ENCODE results near the gene MAP2.

MAP2 gene

DNA sequence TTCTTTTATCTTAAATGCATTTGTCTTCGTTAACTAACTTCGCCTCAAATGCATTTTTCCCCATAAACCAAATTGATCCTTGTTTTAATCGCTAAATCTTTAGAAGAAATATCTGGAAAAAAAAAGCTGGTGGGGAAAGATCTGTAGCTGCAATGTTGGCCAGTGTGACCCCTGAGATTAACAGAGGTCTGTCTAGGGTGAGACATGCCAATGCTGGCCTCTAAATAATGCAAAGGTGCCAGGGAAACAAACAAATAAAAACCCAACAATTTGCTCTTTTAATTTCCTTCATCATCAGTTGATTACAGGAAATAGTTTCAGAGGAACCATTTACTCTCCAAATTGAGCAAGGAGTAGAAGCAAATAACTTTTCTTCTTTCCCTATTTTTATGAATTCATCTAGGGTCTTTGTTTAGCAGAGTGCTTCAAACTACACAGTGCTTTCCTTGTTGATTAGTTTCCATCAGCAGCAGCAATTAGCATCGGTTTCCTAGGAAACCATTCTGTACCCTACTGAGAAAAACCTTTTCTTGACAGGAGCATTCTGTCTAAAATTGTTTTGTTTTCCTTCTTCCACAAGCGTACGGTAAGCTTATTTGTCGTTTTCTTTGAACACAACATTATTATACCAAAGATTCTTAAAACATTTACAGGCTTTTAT is 247.3 kb downstream of the MAP2 start:
- no peak for DNase-seq

DNA sequence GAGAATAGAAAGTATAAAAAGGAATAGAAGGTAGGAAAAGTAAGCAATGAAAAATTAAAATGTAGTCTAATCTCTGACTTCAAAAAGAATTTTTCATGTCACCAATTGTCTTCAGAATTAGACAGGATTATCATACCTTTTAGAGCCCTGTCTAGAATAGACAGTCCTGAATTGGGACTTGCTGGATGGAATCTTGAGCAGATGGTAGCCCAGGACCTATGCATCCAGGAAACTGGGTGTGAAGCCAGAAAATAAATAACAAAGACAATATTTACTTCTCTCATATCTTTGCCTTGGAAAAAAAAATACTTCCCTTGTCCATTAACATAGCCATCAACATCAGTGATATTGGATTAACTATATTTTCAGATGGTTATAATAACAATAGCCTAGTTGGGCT is 250.0 kb downstream of the MAP2 start:
- no peak for DNase-seq

DNA sequence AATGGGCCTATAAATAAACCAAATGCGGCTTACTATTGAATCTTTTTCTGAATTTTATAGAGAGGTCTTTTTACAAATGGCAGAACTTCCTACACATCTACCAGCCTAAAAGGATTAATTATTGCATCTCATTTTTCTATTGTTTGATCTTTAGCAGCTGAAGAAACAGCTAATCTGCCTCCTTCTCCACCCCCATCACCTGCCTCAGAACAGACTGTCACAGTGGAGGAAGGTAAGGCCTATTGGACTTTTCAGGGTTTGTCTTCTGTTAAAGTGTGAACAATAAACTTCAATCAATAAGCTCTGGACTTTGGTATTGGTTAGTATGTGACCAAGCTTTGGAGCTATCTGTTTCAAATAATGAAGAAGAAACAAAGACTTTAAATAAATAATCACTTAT is 256.7 kb downstream of the MAP2 start:
- no peak for DNase-seq

DNA sequence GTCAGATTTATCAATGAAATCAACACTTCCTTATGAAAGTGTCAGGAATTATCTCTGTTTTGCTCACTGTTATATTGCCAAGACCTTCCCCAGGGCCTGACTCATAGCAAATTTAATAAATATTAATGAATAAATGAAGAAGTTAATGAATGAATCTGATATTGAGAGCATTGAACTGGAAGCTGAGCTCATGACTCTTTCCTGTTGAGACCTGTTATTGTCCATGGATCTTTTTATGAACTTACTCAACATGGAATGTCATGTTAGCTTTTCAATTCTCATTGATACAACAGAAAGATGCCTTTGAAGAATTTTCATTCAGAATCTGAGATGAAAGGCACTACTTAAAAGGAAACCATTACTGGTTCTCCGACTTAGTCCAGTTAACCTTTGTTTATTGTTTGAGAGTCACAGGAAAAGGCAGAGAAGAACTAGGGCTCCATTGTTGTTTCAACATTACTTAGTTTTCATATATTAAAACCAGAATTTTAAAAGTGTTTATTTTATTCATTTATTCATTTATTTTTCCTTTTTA is 257.4 kb downstream of the MAP2 start:
- DNase-seq, result no peak

DNA sequence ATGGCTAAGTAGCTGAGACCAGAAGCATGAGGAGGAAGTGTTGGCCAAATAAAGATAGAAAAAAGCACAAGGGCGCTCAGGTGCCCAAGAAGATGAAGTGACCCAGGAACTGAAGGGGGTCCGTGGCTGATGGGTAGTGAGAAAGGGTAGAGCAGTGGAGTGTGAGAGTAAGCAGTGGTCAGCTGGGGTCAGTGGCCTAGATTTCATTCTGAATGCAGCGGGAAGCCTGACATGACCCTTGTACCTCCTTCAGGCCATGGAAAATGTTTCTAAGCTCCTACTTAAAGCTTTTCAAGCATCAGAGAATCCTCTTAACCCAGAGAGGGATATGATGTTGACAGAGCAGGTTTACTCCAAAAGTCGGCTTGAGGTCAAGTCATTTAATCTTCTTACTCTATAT is 258.8 kb downstream of the MAP2 start:
- DNase-seq, result no peak

DNA sequence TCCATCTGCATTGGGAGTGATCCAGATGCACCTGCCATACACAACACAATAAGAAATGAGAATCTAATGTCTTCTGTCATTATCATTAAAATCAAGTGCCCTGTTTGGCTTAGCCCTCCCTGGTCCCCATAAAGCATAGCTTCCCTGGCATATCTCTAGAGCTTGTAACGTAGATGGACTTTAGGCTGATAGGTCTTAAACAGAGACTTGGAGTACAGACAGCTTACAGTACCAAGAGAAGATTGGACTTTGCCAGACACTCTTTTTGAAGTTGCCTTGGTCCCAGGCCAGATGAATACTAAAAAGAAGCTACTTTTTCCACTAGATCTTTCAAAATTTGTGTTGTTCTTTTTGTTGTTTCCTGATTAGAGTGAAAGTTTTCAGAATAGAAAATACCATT is 261.5 kb downstream of the MAP2 start:
- DNase-seq, result no peak

DNA sequence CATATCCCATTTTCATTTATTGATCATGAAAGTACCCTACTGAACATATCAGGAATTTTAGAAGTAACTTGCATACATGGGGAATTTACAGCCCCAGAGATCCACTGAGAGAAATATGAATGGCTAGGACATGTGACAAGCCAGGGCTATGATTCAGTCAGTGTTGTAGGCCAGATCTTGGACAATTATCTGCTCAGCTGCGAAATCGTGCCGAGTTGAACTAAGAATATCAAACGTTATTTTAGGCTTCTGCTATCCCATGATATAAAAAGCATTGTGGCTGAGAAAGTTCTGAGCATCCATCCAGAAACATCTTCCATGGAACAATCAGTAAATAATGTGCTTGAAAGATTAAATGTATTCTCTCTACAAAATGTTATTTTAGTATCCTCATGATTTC is 262.1 kb downstream of the MAP2 start:
- DNase-seq, result no peak

DNA sequence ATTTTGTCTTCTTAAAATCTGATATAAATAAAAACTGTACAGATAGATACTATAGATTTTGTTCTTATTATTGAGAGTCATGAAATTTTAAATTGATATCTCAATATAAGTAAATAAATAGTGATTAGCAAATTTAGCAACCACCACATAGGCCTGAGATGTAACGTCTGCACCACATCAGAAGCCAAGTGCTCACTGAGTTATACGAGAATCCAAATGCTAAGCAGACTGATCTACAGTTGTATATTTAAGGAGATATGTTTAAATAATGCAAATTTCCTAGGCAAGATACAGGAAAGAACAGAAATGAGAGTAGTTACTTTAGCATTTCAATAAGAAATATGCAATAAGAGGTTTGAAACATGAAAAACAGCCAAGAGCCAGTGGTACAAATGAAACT is 262.6 kb downstream of the MAP2 start:
- DNase-seq, result no peak

DNA sequence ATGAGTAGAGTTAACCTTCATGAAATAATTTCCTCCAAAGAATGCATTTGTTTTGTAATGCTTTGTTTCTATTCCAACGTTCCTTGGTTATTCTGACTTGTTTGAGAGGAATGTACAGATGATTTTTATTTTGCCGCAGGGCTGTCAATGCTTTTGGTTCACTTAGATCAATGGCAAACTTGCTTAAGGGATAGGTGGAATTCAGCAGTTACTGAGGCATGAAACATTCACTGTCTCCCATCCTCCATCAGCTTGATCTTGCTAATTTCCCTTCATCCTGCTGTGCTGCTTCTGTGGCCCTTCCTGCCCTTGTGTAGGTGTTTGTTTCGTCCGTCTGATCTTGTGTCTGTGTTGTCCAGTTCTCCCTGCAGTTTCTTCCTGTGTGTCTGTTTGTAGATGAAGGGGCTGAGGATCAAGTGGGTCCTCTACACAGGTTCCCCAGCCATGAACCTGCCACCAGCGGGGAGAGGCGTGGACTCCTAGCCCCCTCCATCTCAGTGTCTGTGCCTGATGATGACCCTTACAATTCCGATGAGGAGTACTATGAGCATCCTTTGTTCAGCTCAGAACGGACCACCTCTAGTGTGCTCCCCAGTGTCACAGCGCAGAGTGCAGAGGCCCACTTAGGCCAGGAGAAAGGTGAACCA is 263.6 kb downstream of the MAP2 start:
- no peak for DNase-seq

DNA sequence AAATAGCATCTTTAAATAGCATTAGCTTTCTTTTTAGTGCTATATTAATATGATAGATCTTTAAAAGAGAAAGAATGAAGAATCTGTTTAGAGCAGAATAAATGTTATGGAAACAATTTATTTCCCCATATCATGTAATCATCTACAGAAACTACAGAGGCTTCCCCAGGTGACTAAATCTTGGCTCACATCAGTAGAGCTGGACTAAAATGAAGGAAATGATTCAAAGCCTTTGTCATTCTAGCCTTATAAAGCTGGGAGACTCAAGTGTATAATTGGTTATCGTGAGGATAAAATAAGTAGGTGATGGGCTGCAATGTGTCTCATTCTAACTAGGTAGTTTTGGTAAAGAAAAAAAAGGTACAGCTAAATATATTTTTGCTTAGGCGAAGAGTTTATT is 264.5 kb downstream of the MAP2 start:
- DNase-seq, result no peak

DNA sequence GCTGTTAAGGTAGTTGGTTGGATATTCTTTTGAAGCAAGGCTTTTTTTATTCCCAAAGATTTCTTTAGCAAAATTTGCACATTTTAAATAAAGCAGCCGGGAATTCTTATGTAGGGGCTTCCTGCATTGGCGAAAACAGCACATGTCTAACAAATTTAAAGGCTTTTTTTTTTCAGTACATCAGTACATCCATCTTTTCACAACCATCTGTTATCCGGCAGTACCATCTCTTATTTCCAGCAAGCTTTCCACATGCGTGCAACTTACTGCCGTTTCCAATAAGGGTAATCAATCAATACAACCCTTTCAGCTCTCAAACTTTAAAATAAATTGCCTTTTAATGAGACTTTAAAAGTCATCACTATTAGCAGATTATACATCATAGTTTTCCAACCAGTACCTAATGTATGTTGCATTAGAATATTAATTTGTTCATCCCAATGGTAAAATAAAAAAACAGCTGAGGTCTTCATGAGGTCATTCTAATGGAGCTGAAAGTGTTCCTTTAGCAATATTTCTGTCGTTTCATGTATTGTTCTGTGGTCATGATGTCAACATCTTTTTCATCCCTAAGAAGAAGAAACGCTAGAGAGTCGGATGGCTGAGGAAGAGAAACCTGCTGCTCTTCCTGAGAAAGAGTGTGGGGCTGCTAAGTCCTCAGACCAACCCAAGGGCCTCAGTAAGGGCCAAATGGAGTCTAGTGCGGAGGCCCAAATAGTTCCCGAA is 266.3 kb downstream of the MAP2 start:
- no peak for DNase-seq

DNA sequence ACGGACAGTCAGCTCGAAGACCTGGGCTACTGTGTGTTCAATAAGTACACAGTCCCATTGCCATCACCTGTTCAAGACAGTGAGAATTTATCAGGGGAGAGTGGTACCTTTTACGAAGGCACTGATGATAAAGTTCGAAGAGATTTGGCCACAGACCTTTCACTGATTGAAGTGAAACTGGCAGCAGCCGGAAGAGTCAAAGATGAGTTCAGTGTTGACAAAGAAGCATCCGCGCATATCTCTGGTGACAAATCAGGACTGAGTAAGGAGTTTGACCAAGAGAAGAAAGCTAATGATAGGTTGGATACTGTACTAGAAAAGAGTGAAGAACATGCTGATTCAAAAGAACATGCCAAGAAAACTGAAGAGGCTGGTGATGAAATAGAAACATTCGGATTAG is 270.9 kb downstream of the MAP2 start:
- no peak for DNase-seq

DNA sequence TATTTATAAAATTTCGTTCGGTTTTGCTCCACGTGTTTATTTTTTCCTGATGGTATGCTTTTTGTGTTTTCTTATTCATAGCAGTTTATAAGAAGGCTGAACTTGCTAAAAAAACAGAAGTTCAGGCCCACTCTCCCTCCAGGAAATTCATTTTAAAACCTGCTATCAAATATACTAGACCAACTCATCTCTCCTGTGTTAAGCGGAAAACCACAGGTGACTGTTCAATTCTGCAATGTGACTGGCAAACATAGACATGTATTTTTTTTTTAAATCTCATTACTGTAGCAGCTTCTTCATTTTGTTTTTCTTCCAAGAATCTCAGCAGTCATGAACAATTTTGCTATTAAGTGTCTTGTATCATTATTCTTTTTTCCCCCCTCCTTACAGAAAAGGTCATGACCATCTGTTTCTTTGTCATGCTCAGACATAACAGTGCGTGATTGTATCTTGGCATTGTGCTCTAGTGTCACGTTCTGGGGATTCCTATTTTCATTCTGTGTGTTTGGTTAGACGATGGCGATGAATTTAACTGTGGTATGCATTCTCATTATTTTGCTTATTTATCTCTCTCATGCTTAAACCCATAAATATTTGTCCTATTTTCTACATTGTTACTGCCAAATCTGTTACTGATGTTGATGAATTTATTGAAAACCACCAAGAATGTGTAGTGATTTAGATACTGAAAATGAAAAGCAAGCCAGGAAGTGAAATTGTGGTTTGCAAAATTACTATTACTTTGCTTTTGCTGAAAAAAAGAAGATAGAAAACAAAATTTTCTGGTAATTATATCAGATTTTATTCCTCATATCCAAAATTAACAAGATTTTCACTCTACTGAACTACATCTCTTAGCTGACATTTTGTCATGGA is 273.2 kb downstream of the MAP2 start:
- DNase-seq, result no peak

DNA sequence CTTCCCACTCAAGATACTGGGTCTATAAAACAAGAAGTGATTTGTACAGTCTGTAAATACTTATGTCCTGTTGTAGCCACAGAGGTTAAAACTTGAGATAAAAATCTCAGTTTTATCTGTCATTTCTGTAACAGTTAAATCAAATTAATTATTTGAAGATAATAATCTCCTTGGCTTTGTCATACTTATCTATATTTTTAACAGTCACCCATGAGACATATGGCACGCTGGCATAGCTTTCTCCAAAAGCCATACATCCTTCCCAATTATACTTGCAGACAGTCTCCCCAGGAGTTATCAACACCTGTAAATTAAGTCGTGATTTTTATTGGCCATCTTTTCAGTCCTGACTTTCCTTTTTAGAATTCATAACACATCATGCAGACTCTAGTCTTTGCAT is 278.9 kb downstream of the MAP2 start:
- no peak for DNase-seq

DNA sequence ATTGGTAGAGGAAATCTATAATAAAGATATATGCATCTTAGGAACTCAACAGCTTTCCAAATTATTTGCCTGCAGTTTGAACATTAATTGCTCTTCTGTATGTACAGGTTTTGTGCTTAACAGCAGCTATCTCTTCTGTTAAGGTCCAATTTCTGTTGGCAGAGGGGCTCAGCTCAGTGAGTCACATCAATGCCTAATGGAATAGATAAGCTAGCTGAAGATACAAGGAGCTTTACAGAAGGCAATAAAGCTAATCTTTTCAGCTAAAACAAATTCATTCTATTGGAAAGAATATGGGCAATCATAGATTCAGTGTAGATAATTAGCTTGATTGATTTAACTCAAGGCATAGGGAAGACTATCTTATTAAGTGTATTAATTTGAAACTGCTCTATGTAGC is 289.4 kb downstream of the MAP2 start:
- no peak for DNase-seq

DNA sequence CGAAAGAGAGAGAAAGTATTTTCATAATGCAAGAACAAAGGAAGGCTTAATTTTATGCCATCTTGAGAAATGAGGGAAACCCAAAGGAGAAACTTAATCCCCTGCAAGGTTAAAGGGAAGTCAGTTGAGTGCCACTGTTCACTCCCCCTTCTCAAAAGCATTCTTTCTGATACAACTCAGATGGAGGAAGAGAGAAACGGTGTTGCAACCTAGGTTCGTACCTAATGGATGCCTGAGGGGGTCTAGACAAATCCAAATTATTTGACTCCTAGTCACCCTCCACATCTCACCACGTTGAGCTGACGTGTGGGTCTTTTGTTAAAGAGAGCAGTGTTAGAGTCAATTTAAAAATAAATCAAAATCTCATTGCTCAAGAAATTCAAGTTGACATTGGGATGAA is 295.2 kb downstream of the MAP2 start:
- DNase-seq, result no peak

DNA sequence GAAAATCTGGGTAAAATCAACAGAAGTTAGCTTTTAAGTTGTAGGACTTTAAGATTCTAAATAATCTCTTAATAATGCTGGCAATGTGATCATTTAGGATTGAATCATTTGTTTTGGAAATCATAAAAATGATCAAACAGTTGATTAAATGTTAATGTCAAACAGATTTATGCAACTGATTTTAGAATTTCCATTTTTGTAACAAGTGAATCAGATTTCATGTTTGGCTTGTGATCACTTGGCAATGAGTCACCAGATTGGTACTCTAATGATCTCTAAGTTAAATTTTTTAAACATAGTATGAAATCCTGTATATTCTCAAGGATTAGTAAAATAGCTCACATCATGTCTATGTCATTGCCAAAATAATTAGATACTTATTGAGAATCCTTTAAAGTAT is 297.6 kb downstream of the MAP2 start:
- no peak for DNase-seq

DNA sequence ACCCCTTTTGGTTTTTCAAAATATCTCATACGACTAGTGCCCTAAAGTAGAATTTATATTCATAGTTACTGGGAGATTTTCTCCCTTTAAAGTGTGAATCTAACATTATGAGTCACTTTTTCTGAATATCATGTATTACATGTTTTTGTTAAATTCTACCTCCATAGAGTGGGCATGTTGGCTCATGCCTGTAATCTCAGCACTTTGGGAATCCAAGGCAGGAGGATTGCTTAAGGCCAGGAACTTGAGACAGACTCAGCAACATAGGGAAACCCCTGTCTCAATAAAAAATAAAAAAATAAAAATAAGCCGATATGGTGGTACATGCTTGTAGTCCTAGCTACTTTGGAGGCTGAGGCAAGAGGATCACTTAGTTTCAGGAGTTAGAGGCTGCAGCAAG is 302.5 kb downstream of the MAP2 start:
- DNase-seq, result no peak

DNA sequence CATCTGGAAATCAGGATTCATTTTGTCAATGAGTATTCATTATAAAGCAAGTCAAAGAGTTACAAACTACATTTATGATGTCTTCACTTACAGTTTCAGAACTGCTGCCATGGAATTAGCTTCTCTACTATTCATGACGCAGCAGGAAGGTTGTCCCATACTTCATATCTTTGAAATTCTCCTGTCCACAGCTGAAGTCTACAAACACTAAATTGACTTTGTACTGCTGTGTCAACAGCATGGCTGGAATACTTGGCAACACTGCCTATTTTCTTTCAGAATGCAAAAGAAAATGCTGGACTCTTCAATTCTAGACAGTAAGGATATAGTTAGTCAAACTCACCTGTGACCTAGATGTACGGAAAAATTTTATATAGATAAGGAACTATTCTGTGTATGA is 303.2 kb downstream of the MAP2 start:
- DNase-seq, result no peak

DNA sequence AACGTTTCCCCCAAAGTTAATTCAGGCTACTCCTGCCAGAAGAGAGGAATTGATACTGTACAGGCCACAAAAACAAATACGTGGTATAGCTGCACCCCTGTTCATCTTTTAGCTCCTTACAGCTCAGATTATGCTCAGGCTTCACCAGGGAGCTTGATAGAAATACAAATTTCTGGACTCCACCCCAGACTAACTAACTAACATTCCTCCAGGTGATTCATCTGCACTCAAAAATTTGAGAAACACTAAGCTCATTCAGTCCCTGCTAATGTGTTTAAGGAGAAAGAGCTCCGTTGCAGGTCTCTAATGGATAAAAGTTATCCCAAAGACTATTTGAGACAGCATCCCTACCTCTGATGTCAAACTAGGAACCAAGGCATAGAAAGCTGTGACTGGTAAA is 311.0 kb downstream of the MAP2 start:
- no peak for DNase-seq

DNA sequence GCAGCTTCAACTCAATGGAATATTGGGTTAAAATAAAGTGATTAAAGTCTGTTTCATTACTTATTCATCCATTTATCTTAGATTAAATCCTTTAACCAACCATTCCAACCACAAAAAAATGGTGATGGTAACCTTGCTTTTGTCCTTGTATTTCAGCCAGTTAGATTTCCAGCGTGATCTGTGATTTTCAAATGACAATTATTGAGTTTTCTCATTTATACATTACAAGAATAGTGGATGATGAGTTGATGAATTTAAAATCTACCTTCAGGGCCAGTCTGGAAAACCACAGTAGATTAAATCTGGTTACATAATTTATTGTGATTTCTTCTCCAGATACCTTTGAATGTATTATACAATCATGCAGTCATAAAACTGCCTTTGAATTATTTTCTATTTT is 318.1 kb downstream of the MAP2 start:
- no peak for DNase-seq

DNA sequence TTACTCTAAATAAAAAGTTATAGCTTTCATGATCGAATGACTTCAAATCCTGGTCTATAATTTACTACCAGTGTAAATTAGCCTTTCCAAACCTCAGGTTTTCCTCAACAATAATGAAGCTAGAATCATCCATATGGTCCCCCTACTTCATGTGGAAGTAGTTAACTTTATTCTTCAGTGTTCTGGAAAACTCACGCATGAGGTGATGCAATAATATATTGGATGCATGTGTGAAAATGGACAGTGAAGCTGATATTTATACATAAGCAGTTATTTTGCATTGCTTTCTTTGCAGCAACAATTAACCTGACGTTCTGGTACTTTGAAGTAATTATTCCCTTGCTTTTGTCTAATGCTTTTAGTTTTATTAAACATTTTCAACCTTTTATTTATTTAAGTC is 329.2 kb downstream of the MAP2 start:
- no peak for DNase-seq

DNA sequence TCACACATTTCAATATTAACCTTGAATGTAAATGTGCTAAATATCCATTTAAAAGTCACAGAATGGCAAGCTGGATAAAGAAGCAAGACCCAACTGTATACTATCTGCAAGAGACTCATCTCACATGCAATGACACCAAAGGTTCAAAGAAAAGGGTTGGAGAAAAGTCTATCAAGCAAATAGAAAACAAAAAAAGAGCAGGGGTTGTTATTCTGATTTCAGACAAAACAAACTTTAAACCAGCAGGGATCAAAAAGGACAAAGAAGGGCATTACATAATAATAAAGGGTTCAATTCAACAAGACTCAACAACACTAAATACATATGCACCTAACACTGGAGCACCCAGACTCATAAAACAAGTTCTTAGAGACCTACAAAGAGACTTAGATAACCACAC is 333.3 kb downstream of the MAP2 start:
- no peak for DNase-seq
